Measurements from ENCODE around the gene IQGAP3. TPM values are rescaled to one million over a fixed set of nuclear protein-coding genes. Genes with fewer than 3 reads are reported as not detected.

IQGAP3 gene
- total and polyA plus RNA-seq, 2 donors (not counting 1 experiment from before 2014, with no cell fraction given): 0.07 to 0.12 TPM

GRCh38 chr1:156480016-156480370, 92.4 kb downstream of the IQGAP3 start:
- Mint-ChIP-seq H3K27me3 (no peaks in the 10 kb centered on the region), H3K4me1 (peaks cover 52% of the 10 kb centered on the region), H3K4me3 (no peak overlapping the region), H3K27ac (peak overlapping the region; percentile 93), H3K9me3 (ENCODE audit: insufficient read depth) (no peaks in the 10 kb centered on the region)
- ChIA-PET POLR2A (interaction anchor here (0.6 to 2.3 kb wide), 7 partner anchors 9 to 128 kb away, joined by 3 to 46 read pairs (median 5); partner anchors contain the start of gene MEF2D), CTCF (interaction anchor here (0.6 to 15.5 kb wide), 45 partner anchors 9 to 210 kb away, joined by 3 to 383 read pairs (median 7); partner anchors contain the start of genes GPATCH4, MEF2D, NAXE and NES)
- Histone ChIP-seq H4K20me1 (ENCODE audit: control insufficient read depth, insufficient read depth, low read length, poor library complexity, severe bottlenecking) (peaks cover 94% of the 10 kb centered on the region), H3K4me3 (ENCODE audit: control extremely low read depth in 1 of 5, extremely low read depth in 1 of 5, insufficient read depth in 1 of 5, low read depth in 2 of 5, low read length in 4 of 5) (no peak overlapping the region), H3K36me3 (replicated peaks in 1 of 2; ENCODE audit: control extremely low read depth in 1 of 2, control insufficient read depth in 1 of 2, extremely low read depth in 1 of 2, insufficient read depth in 2 of 2, low read length in 1 of 2) (peaks cover 7 to 92% of the 10 kb centered on the region in 2 experiments), H3K4me2 (replicated peaks; ENCODE audit: low read depth, low read length, poor library complexity, severe bottlenecking) (peak overlapping the region; percentile 63), H2AFZ (ENCODE audit: insufficient read depth, low read depth, low read length, poor library complexity, severe bottlenecking) (no peak overlapping the region), H3K9me3 (ENCODE audit: control extremely low read depth in 1 of 3, control insufficient read depth in 2 of 3, insufficient read depth in 1 of 3, low read length in 2 of 3) (no peaks in the 10 kb centered on the region), H3K4me1 (ENCODE audit: control insufficient read depth in 2 of 2, insufficient read depth in 2 of 2, low read length in 2 of 2) (peaks cover 16 to 39% of the 10 kb centered on the region in 2 donors), H3K27me3 (replicated peaks in 1 of 4; ENCODE audit: control extremely low read depth in 1 of 4, control insufficient read depth in 3 of 4, insufficient read depth in 4 of 4, low read length in 3 of 4) (no peaks in the 10 kb centered on the region), H3K9ac (ENCODE audit: low read length) (no peak overlapping the region), H3K79me2 (ENCODE audit: control insufficient read depth, insufficient read depth, low read length) (peaks cover 80% of the 10 kb centered on the region), H3K27ac (ENCODE audit: low read length in 2 of 2) (peak overlapping the region in 1 of 2 donors; percentile 72)
- intact Hi-C loops (cut with micrococcal nuclease): loop anchor here (1.0 to 2.0 kb wide), 6 partner anchors 12 to 128 kb away; partner anchors contain the start of genes GPATCH4 and MEF2D
- WGBS (ENCODE audit: insufficient coverage): 39% methylated on average over 4 of the region's 4 CpGs
- TF ChIP-seq CTCF (IDR thresholded peaks at IDR 0.05) (no peak), EZH2 (IDR thresholded peaks at IDR 0.05; ENCODE audit: borderline replicate concordance, insufficient read depth, low read depth, low read length, poor library complexity, severe bottlenecking) (no peak)
- no peak for DNase-seq
- ATAC-seq (ENCODE audit: low read depth): no peak
